Caki2 (cell line): ENCODE results near the gene BTF3. TPM values are rescaled to one million over a fixed set of nuclear protein-coding genes. Genes with fewer than 3 reads are reported as not detected.
A peak's percentile ranks its signal among the peaks of the same experiment; 100 is the strongest.
"Not testable (repeated sequence)": the region's sequence is repeated elsewhere in the genome, so short reads cannot be mapped to it uniquely, and the experiment has no call there.

Source experiments
- DNase-seq: peaks from one replicate; pipeline ENCODE4 v3.0.0-alpha.2; 2015; ENCODE audit warnings: low read depth
- in situ Hi-C: cut with HindIII; loops from 2 replicates; pipeline ENCODE4 v1.10.0; 2016; ENCODE audit warnings: low sequenced_read_pairs, low pct_unique_long_range_greater_than_20kb, mixed read lengths
- total RNA-seq: library from RNA; depleted of rRNA; stranded (reverse); fragments of >200 nt; shearing (Covaris generic); gene quantifications from 2 replicates; pipeline ENCODE4 v1.2.3, GENCODE V29; 2014; ENCODE audit warnings: low replicate concordance

BTF3 gene
- total RNA-seq, 1 experiment from 2014 or later, result 219 TPM

GRCh38 chr5:73507062-73507461 is 8.8 kb downstream of the BTF3 start:
- no peak for DNase-seq
- in situ Hi-C loops, result no loop called here

- in situ Hi-C loops, DNase-seq: not testable (repeated sequence)
Measured at GRCh38 chr5:73508521-73508920, 10.3 kb downstream of the BTF3 start.

GRCh38 chr5:73513996-73514395 is 15.8 kb downstream of the BTF3 start:
- in situ Hi-C loops, result no loop called here
- no peak for DNase-seq

GRCh38 chr5:73514418-73514817 is 16.2 kb downstream of the BTF3 start:
- in situ Hi-C loops, result no loop called here
- DNase-seq, result no peak

GRCh38 chr5:73515232-73515631 is 17.0 kb downstream of the BTF3 start:
- DNase-seq, result no peak
- in situ Hi-C loops, result no loop called here

GRCh38 chr5:73519531-73520283 is 21.5 kb downstream of the BTF3 start:
- peak; percentile 73 for DNase-seq
- in situ Hi-C loops, result no loop called here

GRCh38 chr5:73522989-73523388 is 24.7 kb downstream of the BTF3 start:
- no peak for DNase-seq
- in situ Hi-C loops, result no loop called here

- in situ Hi-C loops, result no loop called here
- DNase-seq, result no peak
Measured at GRCh38 chr5:73523861-73524260, 25.6 kb downstream of the BTF3 start.

- DNase-seq, result no peak
- in situ Hi-C loops, result no loop called here
Measured at GRCh38 chr5:73525606-73526203, 27.5 kb downstream of the BTF3 start.

- DNase-seq, result no peak
- in situ Hi-C loops, result no loop called here
Measured at GRCh38 chr5:73528248-73528647, 30.0 kb downstream of the BTF3 start.

GRCh38 chr5:73529081-73529480 is 30.8 kb downstream of the BTF3 start:
- DNase-seq, result no peak
- in situ Hi-C loops, result no loop called here

- in situ Hi-C loops, result no loop called here
Measured at GRCh38 chr5:73531356-73531755, 33.1 kb downstream of the BTF3 start.

GRCh38 chr5:73532195-73532594 is 34.0 kb downstream of the BTF3 start:
- no peak for DNase-seq
- in situ Hi-C loops, result no loop called here

More at GRCh38 chr5:73531356-73531755, 33.1 kb downstream of the BTF3 start:
- no peak for DNase-seq

GRCh38 chr5:73534011-73534644 is 35.9 kb downstream of the BTF3 start:
- no peak for DNase-seq
- in situ Hi-C loops, result no loop called here

- DNase-seq, result no peak
- in situ Hi-C loops, result no loop called here
Measured at GRCh38 chr5:73534971-73535370, 36.7 kb downstream of the BTF3 start.

GRCh38 chr5:73539730-73540129 is 41.5 kb downstream of the BTF3 start:
- in situ Hi-C loops, result no loop called here

GRCh38 chr5:73540192-73540591 is 42.0 kb downstream of the BTF3 start:
- in situ Hi-C loops, result no loop called here
- peak; percentile 85 for DNase-seq

More at GRCh38 chr5:73539730-73540129, 41.5 kb downstream of the BTF3 start:
- DNase-seq, result no peak

GRCh38 chr5:73542020-73542419 is 43.8 kb downstream of the BTF3 start:
- in situ Hi-C loops, result no loop called here
- no peak for DNase-seq
